ENCODE results near the gene RNF144A.

DNA sequence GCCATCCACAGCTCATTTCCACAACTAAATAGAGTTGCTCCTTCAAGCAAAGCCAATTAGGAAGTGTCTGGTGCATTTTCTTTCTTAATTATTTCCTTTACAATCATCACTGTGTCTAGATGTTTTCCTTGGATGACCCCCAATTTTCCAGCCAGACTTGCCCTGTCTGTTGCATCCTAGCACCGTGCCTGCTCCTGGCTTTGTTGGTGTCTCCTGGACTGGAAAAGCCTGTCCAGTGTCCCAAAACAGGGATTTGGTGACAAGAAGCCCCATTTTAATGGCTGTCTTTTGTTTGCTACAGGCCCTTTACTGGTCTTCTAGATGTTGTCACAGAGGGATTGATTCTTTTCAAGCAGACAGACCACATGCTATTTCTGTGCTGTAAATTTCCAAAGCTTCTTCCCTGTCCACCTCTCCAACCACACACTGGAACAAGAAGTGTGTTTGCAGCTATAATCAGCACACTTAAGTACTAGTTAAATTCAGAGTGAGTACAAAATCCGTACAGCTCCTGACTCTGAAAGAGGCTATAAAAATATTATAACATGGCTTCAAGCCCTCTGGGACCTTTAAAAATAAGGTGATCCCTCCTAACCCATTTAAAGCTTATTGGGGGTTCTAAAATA lies 38.4 kb downstream of the RNF144A start:
- TF ChIP-seq ZNF263 (CRISPR knock-in tag; IDR thresholded peaks at IDR 0.05): no peak
- no peak for TF ChIP-seq ZNF253 (CRISPR knock-in tag; IDR thresholded peaks at IDR 0.05; ENCODE audit: borderline replicate concordance)
- TF ChIP-seq, protein P1, sequence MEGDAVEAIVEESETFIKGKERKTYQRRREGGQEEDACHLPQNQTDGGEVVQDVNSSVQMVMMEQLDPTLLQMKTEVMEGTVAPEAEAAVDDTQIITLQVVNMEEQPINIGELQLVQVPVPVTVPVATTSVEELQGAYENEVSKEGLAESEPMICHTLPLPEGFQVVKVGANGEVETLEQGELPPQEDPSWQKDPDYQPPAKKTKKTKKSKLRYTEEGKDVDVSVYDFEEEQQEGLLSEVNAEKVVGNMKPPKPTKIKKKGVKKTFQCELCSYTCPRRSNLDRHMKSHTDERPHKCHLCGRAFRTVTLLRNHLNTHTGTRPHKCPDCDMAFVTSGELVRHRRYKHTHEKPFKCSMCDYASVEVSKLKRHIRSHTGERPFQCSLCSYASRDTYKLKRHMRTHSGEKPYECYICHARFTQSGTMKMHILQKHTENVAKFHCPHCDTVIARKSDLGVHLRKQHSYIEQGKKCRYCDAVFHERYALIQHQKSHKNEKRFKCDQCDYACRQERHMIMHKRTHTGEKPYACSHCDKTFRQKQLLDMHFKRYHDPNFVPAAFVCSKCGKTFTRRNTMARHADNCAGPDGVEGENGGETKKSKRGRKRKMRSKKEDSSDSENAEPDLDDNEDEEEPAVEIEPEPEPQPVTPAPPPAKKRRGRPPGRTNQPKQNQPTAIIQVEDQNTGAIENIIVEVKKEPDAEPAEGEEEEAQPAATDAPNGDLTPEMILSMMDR (CRISPR knock-in tag; IDR thresholded peaks at IDR 0.05): no peak
- TF ChIP-seq ELF1 (CRISPR knock-in tag; IDR thresholded peaks at IDR 0.05): no peak
- TF ChIP-seq XRCC5 (optimal IDR thresholded peaks at IDR 0.05; ENCODE audit: low read length): no peak
- TF ChIP-seq POLR2A (IDR thresholded peaks at IDR 0.05; ENCODE audit: insufficient read depth in 1 of 2, low read depth in 2 of 2, low read length in 2 of 2): no peak
- TF ChIP-seq, protein P2, sequence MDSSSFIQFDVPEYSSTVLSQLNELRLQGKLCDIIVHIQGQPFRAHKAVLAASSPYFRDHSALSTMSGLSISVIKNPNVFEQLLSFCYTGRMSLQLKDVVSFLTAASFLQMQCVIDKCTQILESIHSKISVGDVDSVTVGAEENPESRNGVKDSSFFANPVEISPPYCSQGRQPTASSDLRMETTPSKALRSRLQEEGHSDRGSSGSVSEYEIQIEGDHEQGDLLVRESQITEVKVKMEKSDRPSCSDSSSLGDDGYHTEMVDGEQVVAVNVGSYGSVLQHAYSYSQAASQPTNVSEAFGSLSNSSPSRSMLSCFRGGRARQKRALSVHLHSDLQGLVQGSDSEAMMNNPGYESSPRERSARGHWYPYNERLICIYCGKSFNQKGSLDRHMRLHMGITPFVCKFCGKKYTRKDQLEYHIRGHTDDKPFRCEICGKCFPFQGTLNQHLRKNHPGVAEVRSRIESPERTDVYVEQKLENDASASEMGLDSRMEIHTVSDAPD (CRISPR knock-in tag; IDR thresholded peaks at IDR 0.05): no peak

Data from HepG2 (cell line).